Activated CD8-positive, alpha-beta memory T cell treated with anti-CD3 and anti-CD28 coated beads, Interleukin-2, amount 10 ng/mL, durations not matched to agents 7 days and 5 days (primary cell): Measurements from ENCODE around the gene CD164L2. TPM values are rescaled to one million over a fixed set of nuclear protein-coding genes. Genes with fewer than 3 reads are reported as not detected.
"Not testable (repeated sequence)": the region's sequence is repeated elsewhere in the genome, so short reads cannot be mapped to it uniquely, and the experiment has no call there.

Experiments used
- ATAC-seq: fragments of 150-1000 bp; cut with Tn5 transposase; one replicate; pipeline ENCODE4 v1.10.0; 2021; ENCODE audit warnings: moderate library complexity
- CTCF ChIA-PET: fragments of 350-600 bp; sonication (Branson Sonifier 250); formaldehyde crosslinking; loops from one replicate; lab custom pipeline; 2021; ENCODE audit warnings: antibody characterized with exemption; lab: Charles Lee
- DNase-seq: peaks from one replicate; pipeline ENCODE4 v3.0.0-alpha.2; 2020
- H3K27ac Mint-ChIP-seq: one replicate; pipeline ENCODE4 v1.8.0; 2021; ENCODE audit warnings: mild to moderate bottlenecking, mixed read lengths
- H3K27me3 Mint-ChIP-seq: one replicate; pipeline ENCODE4 v1.8.0; 2021; ENCODE audit warnings: mixed read lengths
- H3K36me3 Mint-ChIP-seq: one replicate; pipeline ENCODE4 v1.8.0; 2021; ENCODE audit warnings: mild to moderate bottlenecking, mixed read lengths
- H3K4me1 Mint-ChIP-seq: one replicate; pipeline ENCODE4 v1.8.0; 2021; ENCODE audit warnings: mixed read lengths
- H3K4me3 Mint-ChIP-seq: one replicate; pipeline ENCODE4 v1.8.0; 2021; ENCODE audit warnings: mild to moderate bottlenecking, moderate library complexity, mixed read lengths
- H3K9me3 Mint-ChIP-seq: one replicate; pipeline ENCODE4 v1.8.0; 2022; ENCODE audit warnings: low read depth, mixed read lengths
- total RNA-seq, 2 experiments: library from RNA; stranded (reverse); gene quantifications; one replicate each; pipeline ENCODE4 v1.2.3, GENCODE V29; 2021

The CD164L2 gene
- total RNA-seq, 2 experiments from 2014 or later, result not detected

DNA sequence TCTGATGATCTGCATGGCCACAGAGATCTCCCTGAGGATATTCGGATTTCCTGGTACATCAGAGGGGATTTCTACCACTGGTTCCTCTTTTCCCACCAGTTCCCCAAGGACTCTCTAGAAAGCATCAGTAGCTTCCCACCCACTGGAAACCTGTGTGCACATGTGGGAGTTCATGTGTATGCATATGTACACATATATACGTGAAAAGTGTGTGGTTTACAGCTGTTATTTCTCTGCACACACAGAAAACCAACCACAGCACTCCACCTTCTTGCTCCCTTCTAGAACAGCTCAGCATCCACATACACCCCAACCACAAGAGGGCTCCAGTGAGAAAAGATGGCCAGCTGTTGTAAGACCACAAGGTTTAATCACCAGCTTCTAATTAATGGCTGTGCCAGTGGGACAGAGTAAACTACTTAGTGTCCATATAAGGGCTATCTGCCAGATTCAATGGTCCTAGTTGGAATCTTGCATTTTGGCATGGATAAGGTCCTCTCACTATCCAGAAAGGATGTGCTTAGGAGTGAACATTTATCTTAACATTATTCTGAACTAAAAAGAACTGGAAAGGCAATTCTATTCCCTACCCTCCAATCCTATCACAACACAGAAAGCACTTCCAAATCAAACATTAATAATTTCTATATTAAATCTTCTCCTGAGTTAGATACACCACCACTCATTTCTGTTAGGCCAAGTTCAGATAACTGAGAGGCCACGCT is 33.4 kb upstream of the CD164L2 start:
- peak; percentile 78 for DNase-seq
- Mint-ChIP-seq H3K36me3 (peaks cover 49% of the 10 kb centered on the region), H3K4me1 (peaks cover 43% of the 10 kb centered on the region), H3K27ac (peak overlapping the region; percentile 44), H3K4me3 (no peak overlapping the region), H3K9me3 (no peaks in the 10 kb centered on the region), H3K27me3 (no peaks in the 10 kb centered on the region)
- CTCF ChIA-PET, result interaction anchor here (0.7 to 2.5 kb wide), 30 partner anchors 9 to 357 kb away, joined by 3 to 10 read pairs (median 4); partner anchors contain the start of genes AHDC1, STX12 and WASF2
- ATAC-seq, result peak; percentile 57

DNA sequence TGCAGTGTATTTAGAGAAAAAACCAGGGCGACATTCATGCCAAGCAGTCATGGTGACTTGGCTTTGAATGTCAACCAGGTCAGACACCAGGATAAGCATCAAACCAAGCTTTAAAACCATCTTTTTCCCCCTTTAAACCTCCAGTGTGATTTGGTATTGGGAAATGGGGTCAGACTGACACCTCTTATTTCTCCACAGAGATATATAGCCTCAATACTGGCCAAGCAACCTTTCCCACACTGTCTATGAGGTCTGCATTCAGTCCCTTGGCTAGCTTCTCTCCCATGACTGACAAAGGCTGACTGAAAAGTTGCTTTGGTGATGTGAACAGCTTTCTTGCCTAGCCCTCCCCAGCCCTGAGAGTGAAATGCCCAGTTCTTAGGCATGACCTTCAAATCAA is 31.0 kb upstream of the CD164L2 start:
- Mint-ChIP-seq H3K4me1 (peaks cover 37% of the 10 kb centered on the region), H3K9me3 (no peaks in the 10 kb centered on the region), H3K36me3 (peaks cover 63% of the 10 kb centered on the region), H3K27ac (no peak overlapping the region), H3K4me3 (no peak overlapping the region), H3K27me3 (no peaks in the 10 kb centered on the region)
- no peak for ATAC-seq
- CTCF ChIA-PET, result interaction anchor here (0.8 to 1.6 kb wide), 6 partner anchors 9 to 108 kb away, joined by 3 to 4 read pairs (median 3); no protein-coding TSS in a partner anchor
- no peak for DNase-seq

DNA sequence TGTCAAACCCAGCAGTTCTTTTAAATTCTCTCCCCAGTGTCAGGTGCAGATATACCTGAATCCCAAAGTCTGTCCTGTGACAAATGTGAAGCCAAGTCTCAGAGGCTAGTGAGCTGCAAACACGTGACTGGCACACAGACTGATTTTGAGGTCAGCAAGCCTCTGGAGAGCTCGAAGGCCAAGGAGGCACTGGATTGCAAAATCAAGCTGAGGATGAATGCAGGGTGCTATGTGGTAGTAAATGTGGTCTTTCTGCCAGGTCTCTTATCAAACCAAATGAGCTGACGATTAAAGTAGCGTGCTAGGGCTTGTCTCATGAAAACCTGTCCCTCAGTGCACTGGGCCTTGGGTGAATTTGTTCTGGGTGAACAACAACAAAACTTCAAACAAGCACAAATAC is 29.9 kb upstream of the CD164L2 start:
- no peaks in the 10 kb centered on the region for H3K27me3 Mint-ChIP-seq
- CTCF ChIA-PET, result interaction anchor here (0.6 to 2.3 kb wide), 9 partner anchors 9 to 192 kb away, joined by 3 to 8 read pairs (median 4); no protein-coding TSS in a partner anchor
- H3K4me1 Mint-ChIP-seq, result peaks cover 26% of the 10 kb centered on the region
- H3K4me3 Mint-ChIP-seq, result no peak overlapping the region
- no peak overlapping the region for H3K27ac Mint-ChIP-seq
- ATAC-seq, result no peak
- no peak for DNase-seq
- peaks cover 61% of the 10 kb centered on the region for H3K36me3 Mint-ChIP-seq
- H3K9me3 Mint-ChIP-seq, result no peaks in the 10 kb centered on the region

DNA sequence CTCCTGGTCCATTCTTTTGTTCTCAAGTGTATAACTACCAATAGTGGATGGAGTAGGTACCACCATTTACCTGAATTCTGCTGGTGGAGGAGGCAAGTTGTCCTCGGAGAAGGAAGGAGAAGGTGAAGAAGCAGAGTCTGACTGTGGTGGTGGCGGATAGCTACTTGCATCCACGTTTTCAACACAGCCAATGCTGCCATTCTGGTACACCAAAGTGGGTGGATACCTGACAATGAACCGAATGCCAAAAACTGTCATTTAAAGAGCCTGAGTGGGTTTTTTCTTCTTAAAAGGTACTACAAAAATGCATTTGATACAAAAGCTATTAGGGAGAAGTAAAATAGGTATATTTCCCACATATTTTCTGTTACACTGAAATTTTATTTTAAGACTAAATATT is 29.4 kb upstream of the CD164L2 start:
- no peaks in the 10 kb centered on the region for H3K9me3 Mint-ChIP-seq
- peaks cover 62% of the 10 kb centered on the region for H3K36me3 Mint-ChIP-seq
- ATAC-seq (no peak), DNase-seq (no peak)
- H3K27me3 Mint-ChIP-seq, result no peaks in the 10 kb centered on the region
- no peak overlapping the region for H3K4me3 Mint-ChIP-seq
- no peak overlapping the region for H3K27ac Mint-ChIP-seq
- CTCF ChIA-PET, result interaction anchor here (0.6 to 2.3 kb wide), 8 partner anchors 10 to 193 kb away, joined by 3 to 8 read pairs (median 4); no protein-coding TSS in a partner anchor
- peaks cover 23% of the 10 kb centered on the region for H3K4me1 Mint-ChIP-seq

DNA sequence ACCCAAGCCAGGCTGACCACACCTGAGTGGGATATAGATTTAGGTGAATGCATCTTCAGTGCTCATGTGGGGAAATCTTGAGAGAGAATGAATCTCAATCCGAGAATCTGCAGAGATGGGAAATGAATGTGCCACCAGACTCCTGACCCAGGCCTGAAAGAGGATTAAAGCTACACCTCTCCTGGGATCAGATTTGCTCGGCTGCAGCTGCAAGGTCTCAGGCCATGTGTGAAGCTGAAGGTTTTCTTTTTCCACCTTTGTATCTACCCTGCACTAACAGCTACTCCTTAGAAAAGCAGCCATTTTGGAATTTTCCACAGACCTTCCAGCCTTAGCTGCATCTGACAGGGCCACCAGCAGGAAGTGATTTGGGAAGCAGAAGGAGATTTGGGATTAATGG is 27.6 kb upstream of the CD164L2 start:
- ATAC-seq, result no peak
- H3K4me1 Mint-ChIP-seq, result peaks cover 7% of the 10 kb centered on the region
- CTCF ChIA-PET, result interaction anchor here (1.1 to 2.0 kb wide), 5 partner anchors 15 to 146 kb away, joined by 3 to 5 read pairs (median 4); no protein-coding TSS in a partner anchor
- peaks cover 50% of the 10 kb centered on the region for H3K36me3 Mint-ChIP-seq
- no peak for DNase-seq
- no peaks in the 10 kb centered on the region for H3K27me3 Mint-ChIP-seq
- H3K27ac Mint-ChIP-seq, result no peak overlapping the region
- H3K9me3 Mint-ChIP-seq, result no peaks in the 10 kb centered on the region
- no peak overlapping the region for H3K4me3 Mint-ChIP-seq

DNA sequence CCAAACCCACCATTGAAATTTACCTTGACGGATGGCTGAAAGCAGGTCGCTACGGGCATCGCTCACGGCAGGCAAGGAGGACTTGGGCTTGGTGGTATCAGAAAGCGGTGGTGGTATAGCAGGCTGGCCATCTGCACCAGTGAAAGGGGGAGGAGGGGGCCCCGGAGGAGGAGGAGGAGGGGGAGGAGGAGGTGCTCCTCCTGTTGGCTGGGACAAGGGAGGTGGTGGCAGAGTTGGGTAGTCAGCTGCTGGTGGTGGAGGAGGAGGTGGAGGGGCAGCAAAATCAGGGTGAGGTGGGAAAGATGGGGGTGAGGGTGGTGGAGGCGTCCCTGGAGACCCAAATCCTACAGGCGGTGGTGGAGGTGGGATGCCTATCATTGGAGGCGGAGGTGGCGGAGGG is 26.5 kb upstream of the CD164L2 start:
- Mint-ChIP-seq H3K27me3 (no peaks in the 10 kb centered on the region), H3K4me1 (peaks cover 7% of the 10 kb centered on the region), H3K4me3 (no peak overlapping the region), H3K36me3 (peaks cover 41% of the 10 kb centered on the region), H3K9me3 (no peaks in the 10 kb centered on the region), H3K27ac (no peak overlapping the region)
- ATAC-seq, result no peak
- DNase-seq, result no peak
- CTCF ChIA-PET, result interaction anchor here (1.1 to 2.0 kb wide), 2 partner anchors 109 to 113 kb away, joined by 4 to 5 read pairs; no protein-coding TSS in a partner anchor

DNA sequence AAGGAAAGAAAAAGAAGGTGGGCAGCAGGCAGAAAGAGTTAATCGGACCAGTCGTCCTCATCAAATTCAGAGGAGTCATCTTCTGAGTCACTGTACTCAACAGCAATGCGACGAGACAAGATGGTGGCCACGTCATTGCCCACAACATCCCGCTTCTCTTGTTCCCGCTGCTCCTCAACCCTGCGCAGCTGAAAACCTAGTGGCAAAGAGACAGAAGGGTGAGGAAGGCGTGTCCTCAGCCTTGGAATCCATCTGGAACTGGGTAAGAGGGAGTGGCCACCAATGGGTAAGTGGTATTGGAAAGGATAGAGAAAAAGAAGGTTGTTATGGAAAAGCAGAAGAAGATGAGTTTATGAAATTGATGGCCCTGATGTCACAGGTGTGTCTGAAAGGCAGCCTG is 25.0 kb upstream of the CD164L2 start:
- DNase-seq (no peak), ATAC-seq (no peak)
- Mint-ChIP-seq H3K4me1 (peaks cover 17% of the 10 kb centered on the region), H3K27me3 (no peaks in the 10 kb centered on the region), H3K36me3 (peaks cover 32% of the 10 kb centered on the region), H3K9me3 (no peaks in the 10 kb centered on the region), H3K4me3 (no peak overlapping the region), H3K27ac (no peak overlapping the region)
- CTCF ChIA-PET, result no interaction called here

DNA sequence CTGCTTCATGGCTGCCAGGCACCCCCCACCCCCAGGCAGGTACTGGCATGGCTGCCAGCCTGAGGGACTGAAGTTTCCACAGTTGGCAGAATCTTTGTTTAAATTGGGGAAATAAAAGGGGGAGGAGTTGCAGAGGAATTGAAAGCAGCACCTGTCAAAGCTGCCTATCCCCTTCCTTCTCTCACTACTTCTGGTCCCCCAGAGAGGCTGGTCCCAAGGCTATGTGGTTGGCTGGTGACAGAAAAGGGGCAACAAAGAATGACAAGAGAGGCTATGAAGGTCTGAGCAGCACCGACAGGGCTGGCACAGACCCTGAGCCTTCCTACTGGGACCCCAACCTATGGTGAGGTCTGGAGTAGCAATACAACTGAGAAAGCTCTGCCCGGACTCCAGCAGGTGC is 23.7 kb upstream of the CD164L2 start:
- peaks cover 19% of the 10 kb centered on the region for H3K4me1 Mint-ChIP-seq
- CTCF ChIA-PET, result interaction anchor here (13.5 to 14.3 kb wide), 2 partner anchors 108 to 201 kb away, joined by 128 to 331 read pairs; partner anchors contain the start of gene AHDC1
- peaks cover 23% of the 10 kb centered on the region for H3K36me3 Mint-ChIP-seq
- H3K9me3 Mint-ChIP-seq, DNase-seq, H3K27me3 Mint-ChIP-seq, ATAC-seq, H3K27ac Mint-ChIP-seq, H3K4me3 Mint-ChIP-seq: not testable (repeated sequence)

DNA sequence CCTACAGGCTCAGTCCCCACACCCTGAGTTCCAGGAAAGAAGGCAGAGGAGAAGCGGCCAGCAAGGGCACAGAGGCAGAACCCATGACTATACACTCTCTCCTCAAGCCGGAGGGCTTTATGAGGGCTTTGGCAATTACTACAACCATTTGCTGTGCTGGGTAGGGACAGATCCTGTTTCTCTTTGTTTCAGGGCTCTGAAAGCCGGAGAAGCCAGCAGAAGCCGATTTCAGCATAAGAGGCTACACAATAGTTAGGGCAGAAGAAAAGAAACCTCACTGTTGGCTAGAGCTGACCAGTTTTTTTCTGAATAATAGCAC is 23.2 kb upstream of the CD164L2 start:
- no peaks in the 10 kb centered on the region for H3K27me3 Mint-ChIP-seq
- H3K9me3 Mint-ChIP-seq, result no peaks in the 10 kb centered on the region
- H3K4me1 Mint-ChIP-seq, result peaks cover 19% of the 10 kb centered on the region
- CTCF ChIA-PET, result interaction anchor here (0.9 to 14.3 kb wide), 3 partner anchors 107 to 360 kb away, joined by 4 to 331 read pairs (median 128); partner anchors contain the start of gene AHDC1
- DNase-seq, result no peak
- H3K36me3 Mint-ChIP-seq, result peaks cover 23% of the 10 kb centered on the region
- no peak for ATAC-seq
- H3K4me3 Mint-ChIP-seq, result no peak overlapping the region
- peak overlapping the region; percentile 26 for H3K27ac Mint-ChIP-seq

DNA sequence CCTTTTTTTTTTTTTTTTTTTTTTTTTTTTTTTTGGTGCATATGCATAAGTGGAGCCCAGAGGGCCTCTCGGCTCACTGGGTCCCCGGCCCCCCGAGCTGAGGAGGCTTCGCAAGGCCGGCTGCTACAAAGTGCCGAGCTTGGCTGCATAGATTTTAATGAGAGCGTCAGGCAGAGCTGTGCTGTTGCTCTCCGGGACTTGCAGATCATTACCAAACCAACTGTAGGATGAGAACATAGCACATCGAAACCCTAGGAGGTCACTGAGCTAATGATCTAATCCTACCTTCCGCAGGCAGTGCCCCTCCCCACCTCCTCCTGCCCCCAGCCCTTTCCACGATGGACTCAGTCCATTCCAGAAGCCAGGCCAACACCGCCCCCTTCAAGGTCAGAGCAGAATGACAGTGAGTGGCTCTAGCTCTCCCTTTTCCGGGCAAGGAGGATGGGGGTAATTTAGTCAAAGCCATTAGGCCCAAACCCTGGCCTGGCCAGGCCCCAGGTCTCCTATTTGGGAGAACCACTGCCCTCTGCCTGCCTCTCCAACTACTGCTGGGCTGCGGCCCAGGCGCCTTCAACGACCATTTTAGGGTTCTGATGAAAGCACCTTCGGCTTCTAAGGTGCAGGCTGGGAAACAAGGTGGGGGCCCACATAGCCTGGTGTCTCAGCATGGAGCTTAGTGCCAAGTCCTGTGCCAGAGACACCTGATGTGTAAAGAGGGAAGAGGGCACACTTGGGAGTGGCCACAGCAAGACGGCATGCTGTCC is 22.6 kb upstream of the CD164L2 start:
- not testable (repeated sequence) for ATAC-seq, H3K27me3 Mint-ChIP-seq, DNase-seq, H3K4me3 Mint-ChIP-seq, H3K9me3 Mint-ChIP-seq
- Mint-ChIP-seq H3K36me3 (peaks cover 18% of the 10 kb centered on the region), H3K27ac (peak overlapping the region; percentile 26), H3K4me1 (peaks cover 14% of the 10 kb centered on the region)
- CTCF ChIA-PET, result interaction anchor here (0.8 to 14.3 kb wide), 8 partner anchors 9 to 360 kb away, joined by 3 to 331 read pairs (median 4); partner anchors contain the start of gene AHDC1

DNA sequence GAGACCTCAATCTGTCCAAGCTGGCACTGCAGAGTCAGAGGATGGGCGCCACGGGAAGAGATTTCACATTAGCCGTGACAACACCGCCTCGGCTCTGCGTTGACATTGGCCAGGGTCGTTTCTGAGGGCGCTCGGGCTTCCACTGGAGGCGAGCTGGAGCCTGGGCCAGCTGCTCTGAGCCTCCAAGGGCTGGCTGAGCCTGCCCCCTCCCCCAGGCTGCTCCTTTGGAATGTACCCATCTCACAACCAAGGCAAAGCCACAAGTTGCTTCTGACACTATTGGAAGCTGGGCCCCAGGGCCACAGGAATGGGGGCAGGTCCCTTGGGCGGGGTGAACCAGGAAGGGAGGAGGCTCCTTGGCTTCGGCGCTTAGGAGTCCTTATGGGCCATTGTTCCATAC is 21.9 kb upstream of the CD164L2 start:
- Mint-ChIP-seq H3K4me3 (no peak overlapping the region), H3K27ac (no peak overlapping the region), H3K4me1 (peaks cover 11% of the 10 kb centered on the region), H3K36me3 (peaks cover 12% of the 10 kb centered on the region), H3K27me3 (no peaks in the 10 kb centered on the region), H3K9me3 (no peaks in the 10 kb centered on the region)
- CTCF ChIA-PET, result interaction anchor here (0.9 to 14.3 kb wide), 8 partner anchors 9 to 359 kb away, joined by 3 to 331 read pairs (median 4); partner anchors contain the start of gene AHDC1
- ATAC-seq, result no peak
- no peak for DNase-seq

DNA sequence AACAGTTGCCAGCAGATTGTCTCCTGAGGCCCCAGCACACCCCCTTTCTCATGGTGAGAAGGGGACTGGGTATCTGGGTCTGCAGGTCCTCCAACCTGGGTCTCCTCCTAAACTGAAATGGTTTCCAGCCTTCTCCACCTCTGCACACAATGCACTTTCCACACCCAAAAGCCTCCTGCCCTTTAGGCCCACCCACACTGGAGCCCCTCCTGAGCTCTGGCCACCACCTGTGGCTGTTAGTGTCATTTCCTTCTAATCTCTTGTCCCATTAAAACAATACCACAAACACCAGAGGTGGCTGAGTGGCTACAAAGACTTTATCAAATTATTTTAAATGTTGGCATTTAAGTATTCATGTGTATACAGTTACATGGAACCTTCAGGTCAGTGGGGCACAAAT is 20.8 kb upstream of the CD164L2 start:
- Mint-ChIP-seq H3K36me3 (peaks cover 10% of the 10 kb centered on the region), H3K9me3 (no peaks in the 10 kb centered on the region), H3K27me3 (no peaks in the 10 kb centered on the region), H3K27ac (peak overlapping the region; percentile 71), H3K4me3 (no peak overlapping the region), H3K4me1 (peaks cover 11% of the 10 kb centered on the region)
- ATAC-seq, result no peak
- CTCF ChIA-PET, result interaction anchor here (1.1 to 14.3 kb wide), 7 partner anchors 14 to 204 kb away, joined by 3 to 331 read pairs (median 7); partner anchors contain the start of gene AHDC1
- DNase-seq, result no peak
